HG03280 (cell line): ENCODE measurements around the gene HLF.

Experiments used
- ATAC-seq: cut with Tn5 transposase; IDR thresholded peaks from one replicate; pipeline ENCODE4 v1.9.1; 2021; ENCODE audit warnings: mild to moderate bottlenecking, moderate library complexity; ENCODE audit not compliant: unreplicated experiment

The HLF gene

GRCh38 chr17:55254375-55254774 lies 10.4 kb upstream of the HLF start:
- ATAC-seq: no peak

- ATAC-seq: no peak
Measured at GRCh38 chr17:55258578-55259135, 6.1 kb upstream of the HLF start.

- ATAC-seq: no peak
Measured at GRCh38 chr17:55259684-55260111, 5.1 kb upstream of the HLF start.

- ATAC-seq: no peak
Measured at GRCh38 chr17:55261311-55261710, 3.4 kb upstream of the HLF start.

- no peak for ATAC-seq
Measured at GRCh38 chr17:55263569-55264277, 1.0 kb upstream of the HLF start.

GRCh38 chr17:55264278-55264644 lies 499 bp upstream of the HLF start:
- ATAC-seq: no peak

GRCh38 chr17:55265311-55266021 lies 706 bp downstream of the HLF start:
- ATAC-seq: no peak

GRCh38 chr17:55266051-55266957 lies 1.5 kb downstream of the HLF start:
- ATAC-seq: no peak

GRCh38 chr17:55266958-55267688 lies 2.4 kb downstream of the HLF start:
- ATAC-seq: no peak

GRCh38 chr17:55267777-55268648 lies 3.3 kb downstream of the HLF start:
- no peak for ATAC-seq

- no peak for ATAC-seq
Measured at GRCh38 chr17:55268649-55269480, 4.1 kb downstream of the HLF start.

GRCh38 chr17:55269894-55270293 lies 5.1 kb downstream of the HLF start:
- ATAC-seq: no peak

GRCh38 chr17:55271223-55271571 lies 6.4 kb downstream of the HLF start:
- ATAC-seq: no peak

- ATAC-seq: no peak
Measured at GRCh38 chr17:55271958-55272710, 7.4 kb downstream of the HLF start.

GRCh38 chr17:55272711-55273578 lies 8.2 kb downstream of the HLF start:
- no peak for ATAC-seq

- ATAC-seq: no peak
Measured at GRCh38 chr17:55273579-55274354, 9.0 kb downstream of the HLF start.
